Nephron progenitor cell (in vitro differentiated cells): ENCODE results near the gene NUCKS1.

ENCODE experiments used
- DNase-seq: peaks from one replicate; pipeline ENCODE4 v3.0.0; 2021
- H3K27ac Mint-ChIP-seq: 2 replicates; pipeline ENCODE4 v1.8.0; 2021; ENCODE audit warnings: mild to moderate bottlenecking, moderate library complexity, mixed read lengths
- H3K27me3 Mint-ChIP-seq: 2 replicates; pipeline ENCODE4 v1.8.0; 2021; ENCODE audit warnings: mild to moderate bottlenecking, low read depth, mixed read lengths; ENCODE audit not compliant: poor library complexity
- H3K36me3 Mint-ChIP-seq: 2 replicates; pipeline ENCODE4 v1.8.0; 2021; ENCODE audit warnings: low read depth, mixed read lengths
- H3K4me1 Mint-ChIP-seq: 2 replicates; pipeline ENCODE4 v1.8.0; 2021; ENCODE audit warnings: mixed read lengths
- H3K4me3 Mint-ChIP-seq: 2 replicates; pipeline ENCODE4 v1.8.0; 2021; ENCODE audit warnings: mild to moderate bottlenecking, moderate library complexity, mixed read lengths
- H3K9me3 Mint-ChIP-seq: 2 replicates; pipeline ENCODE4 v1.8.0; 2021; ENCODE audit warnings: mild to moderate bottlenecking, moderate library complexity, mixed read lengths
- CTCF ChIP-seq: fragments of 200-600 bp; sonication (generic); IDR thresholded peaks from 2 replicates; pipeline ENCODE4 v1.5.0; 2021; ENCODE audit warnings: antibody characterized with exemption

NUCKS1 gene

GRCh38 chr1:205688171-205689080 lies 61.6 kb downstream of the NUCKS1 start:
- H3K27ac Mint-ChIP-seq = peak overlapping the region; percentile 52
- no peak for TF ChIP-seq CTCF
- H3K36me3 Mint-ChIP-seq = no peaks in the 10 kb centered on the region
- H3K27me3 Mint-ChIP-seq = peaks cover 8% of the 10 kb centered on the region
- H3K4me1 Mint-ChIP-seq = peaks cover 62% of the 10 kb centered on the region
- no peaks in the 10 kb centered on the region for H3K9me3 Mint-ChIP-seq
- no peak for DNase-seq
- H3K4me3 Mint-ChIP-seq = no peak overlapping the region

- no peak for DNase-seq
These were observed 62.7 kb downstream of the NUCKS1 start for GRCh38 chr1:205687242-205687641.

GRCh38 chr1:205681364-205681763 lies 68.6 kb downstream of the NUCKS1 start:
- Mint-ChIP-seq H3K27me3 (peaks cover 22% of the 10 kb centered on the region), H3K9me3 (no peaks in the 10 kb centered on the region), H3K27ac (no peak overlapping the region), H3K4me3 (peak overlapping the region; percentile 80), H3K36me3 (no peaks in the 10 kb centered on the region), H3K4me1 (peaks cover 32% of the 10 kb centered on the region)
- TF ChIP-seq CTCF = no peak
- DNase-seq = no peak

More at GRCh38 chr1:205687242-205687641, 62.7 kb downstream of the NUCKS1 start:
- Mint-ChIP-seq H3K27ac (peak overlapping the region; percentile 52), H3K9me3 (no peaks in the 10 kb centered on the region), H3K27me3 (peaks cover 8% of the 10 kb centered on the region), H3K36me3 (no peaks in the 10 kb centered on the region), H3K4me3 (no peak overlapping the region), H3K4me1 (peaks cover 55% of the 10 kb centered on the region)
- TF ChIP-seq CTCF = no peak

GRCh38 chr1:205680073-205680851 lies 69.7 kb downstream of the NUCKS1 start, which contains the start of gene SLC45A3:
Gene SLC45A3, minus strand, starts transcription at chr1:205680509. Its CDS starts 15,853 bp downstream, at chr1:205664656.
- Mint-ChIP-seq H3K4me1 (peaks cover 41% of the 10 kb centered on the region), H3K4me3 (peak within 1 kb of the TSS; percentile 82), H3K27ac (no peak within 1 kb of the TSS), H3K36me3 (no peaks in the 10 kb centered on the region), H3K9me3 (no peaks in the 10 kb centered on the region), H3K27me3 (peaks cover 23% of the 10 kb centered on the region)
- peak; percentile 78 for DNase-seq
- no peak for TF ChIP-seq CTCF

- TF ChIP-seq CTCF = no peak
- Mint-ChIP-seq H3K4me1 (peaks cover 45% of the 10 kb centered on the region), H3K9me3 (no peaks in the 10 kb centered on the region), H3K27ac (no peak overlapping the region), H3K27me3 (peaks cover 25% of the 10 kb centered on the region), H3K4me3 (peak overlapping the region; percentile 82), H3K36me3 (no peaks in the 10 kb centered on the region)
- no peak for DNase-seq
These were observed 71.5 kb downstream of the NUCKS1 start for GRCh38 chr1:205678286-205679111.
